K562 (cell line): Measurements from ENCODE around the gene MSH2. TPM values are rescaled to one million over a fixed set of nuclear protein-coding genes. Genes with fewer than 3 reads are reported as not detected.

Experiments
- BRCA1 ChIP-seq, 2 experiments: fragments of 450-650 bp in 1 of 2; sonication (generic) in 1 of 2; formaldehyde crosslinking in 1 of 2; IDR thresholded peaks; 2 replicates each; pipeline versions ENCODE4 v1.5.0 to v1.6.1; 2017 to 2020; ENCODE audit warnings: mild to moderate bottlenecking in 1 of 2, missing genetic modification reagents in 1 of 2
- CBFA2T2 ChIP-seq: fragments of 450-650 bp; conservative IDR thresholded peaks from 2 replicates; pipeline ENCODE4 v1.6.1; 2017; ENCODE audit warnings: mild to moderate bottlenecking
- E2F4 ChIP-seq: sonication (generic); formaldehyde crosslinking; IDR thresholded peaks from 2 replicates; pipeline ENCODE4 v1.8.0; 2022; ENCODE audit warnings: mild to moderate bottlenecking, low read depth, missing genetic modification reagents
- FOXA3 ChIP-seq, 2 experiments: fragments of 450-650 bp in 1 of 2; sonication (generic) in 1 of 2; formaldehyde crosslinking; IDR thresholded peaks in 1 of 2; conservative IDR thresholded peaks in 1 of 2; 2 replicates each; pipeline versions ENCODE4 v1.4.0 to v1.8.0; 2020 to 2022; ENCODE audit warnings: mild to moderate bottlenecking in 2 of 2, missing genetic modification reagents in 1 of 2
- GTF2A2 ChIP-seq: IDR thresholded peaks from 2 replicates; pipeline ENCODE4 v1.6.1; 2016; ENCODE audit warnings: mild to moderate bottlenecking, missing genetic modification characterization, missing compliant biosample characterization
- HBP1 ChIP-seq: fragments of 450-650 bp; formaldehyde crosslinking; IDR thresholded peaks from 2 replicates; pipeline ENCODE4 v1.4.0; 2022; ENCODE audit warnings: missing genetic modification characterization
- KAT7 ChIP-seq: sonication (generic); formaldehyde crosslinking; IDR thresholded peaks from 2 replicates; pipeline ENCODE4 v1.8.0; 2022; ENCODE audit warnings: missing genetic modification reagents, mild to moderate bottlenecking, borderline replicate concordance
- MBD1 ChIP-seq: fragments of 250-450 bp; sonication (Bioruptor Pico); IDR thresholded peaks from 2 replicates; pipeline ENCODE4 v1.8.0; 2022; ENCODE audit warnings: inconsistent platforms
- MNT ChIP-seq, 2 experiments: fragments of 450-650 bp; conservative IDR thresholded peaks; 2 replicates each; pipeline ENCODE4 v1.6.1; 2017; ENCODE audit warnings: mild to moderate bottlenecking in 2 of 2, moderate library complexity in 2 of 2
- PRDM10 ChIP-seq: fragments of 450-650 bp; IDR thresholded peaks from 2 replicates; pipeline ENCODE4 v1.6.1; 2018; ENCODE audit not compliant: partially characterized antibody
- SMARCA4 ChIP-seq: fragments of 450-650 bp; IDR thresholded peaks from 2 replicates; pipeline ENCODE4 v1.6.1; 2016
- YBX1 ChIP-seq: fragments of 450-650 bp; IDR thresholded peaks from 2 replicates; pipeline ENCODE4 v1.7.1; 2016; ENCODE audit warnings: mild to moderate bottlenecking
- ZNF121 ChIP-seq: sonication (generic); formaldehyde crosslinking; conservative IDR thresholded peaks from 2 replicates; pipeline ENCODE4 v1.8.0; 2022; ENCODE audit warnings: missing genetic modification reagents
- ZNF280B ChIP-seq: fragments of 250-450 bp; sonication (Bioruptor Pico); IDR thresholded peaks from 2 replicates; pipeline ENCODE4 v1.5.1; 2021; ENCODE audit warnings: mild to moderate bottlenecking
- ZNF436 ChIP-seq: fragments of 250-450, 450-650 bp; sonication (Bioruptor Pico); formaldehyde crosslinking; IDR thresholded peaks from 2 replicates; pipeline ENCODE4 v1.7.0; 2020; ENCODE audit warnings: mild to moderate bottlenecking
- polyA plus RNA-seq, 8 experiments: library from polyadenylated mRNA; depleted of rRNA in 4 of 8; stranded (reverse) in 5 of 8; unstranded in 3 of 8; fragments of >200 nt; fragmentation: Nextera tagmentation in 2 of 8; fragmentation: Illumina TruSeq in 1 of 8; extraction: Ambion mirVana in 2 of 8; extraction: Trizol in 1 of 8; gene quantifications; 2 replicates each; pipeline versions ENCODE4 v1.2.1 to v1.2.3, GENCODE V29; 2011 to 2014; ENCODE audit warnings: inconsistent platforms in 1 of 8, missing spikeins in 1 of 8
- total RNA-seq, 7 experiments: library from RNA; depleted of rRNA in 6 of 7; stranded (reverse); fragments of >200 nt in 6 of 7; fragmentation: Illumina TruSeq in 2 of 7; extraction: Trizol in 2 of 7; gene quantifications; 2 replicates each; pipeline versions ENCODE4 v1.2.1 to v1.2.3, GENCODE V29; 2011 to 2021; ENCODE audit warnings: low replicate concordance in 1 of 7

Gene MSH2
- total and polyA plus RNA-seq, 9 of the 15 experiments (the other 6 are each of a cell fraction or from before 2014, with no cell fraction given), result 51.8 to 139 (median 113) TPM

- TF ChIP-seq MNT (conservative IDR thresholded peaks at IDR 0.05), result peak; percentile 60 to 84
- TF ChIP-seq ZNF436 (CRISPR knock-in tag), result no peak
- TF ChIP-seq MBD1 (CRISPR knock-in tag), result no peak
- no peak for TF ChIP-seq YBX1
- TF ChIP-seq CBFA2T2, result no peak
- no peak for TF ChIP-seq BRCA1 (IDR thresholded peaks at IDR 0.05)
- TF ChIP-seq BRCA1 (CRISPR knock-in tag; IDR thresholded peaks at IDR 0.05), result no peak
- TF ChIP-seq SMARCA4, result peak; percentile 30; the same call in 1 of the 2 replicates
- no peak for TF ChIP-seq HBP1 (CRISPR knock-in tag)
- TF ChIP-seq ZNF121, result peak; percentile 72
- no peak for TF ChIP-seq GTF2A2
- peak; percentile 87 for TF ChIP-seq E2F4 (CRISPR knock-in tag)
- peak; percentile 17 for TF ChIP-seq PRDM10
- TF ChIP-seq FOXA3 (CRISPR knock-in tag; conservative IDR thresholded peaks at IDR 0.05 in 1 of 2, IDR thresholded peaks at IDR 0.05 in 1 of 2), result peak; percentile 96 to 98
- TF ChIP-seq ZNF280B (CRISPR knock-in tag), result no peak
- TF ChIP-seq KAT7 (CRISPR knock-in tag), result no peak; the same call in none of the 2 replicates
Observed at GRCh38 chr2:47402805-47403608, at the start of gene MSH2 (continued).
